B cell (primary cell): ENCODE measurements around the gene NXPE4. TPM values are rescaled to one million over a fixed set of nuclear protein-coding genes. Genes with fewer than 3 reads are reported as not detected.

Experiments used
- ATAC-seq: fragments of 200-7000 bp; cut with Tn5 transposase; one replicate; pipeline ENCODE4 v1.10.0; 2021; ENCODE audit warnings: low read depth, mild to moderate bottlenecking, moderate number of reproducible peaks, moderate library complexity
- CTCF ChIA-PET: fragments of 350-600 bp; sonication (Branson Sonifier 250); formaldehyde crosslinking; loops from one replicate; lab custom pipeline; 2021; ENCODE audit warnings: antibody characterized with exemption, inconsistent platforms; lab: Charles Lee
- POLR2A ChIA-PET: fragments of 350-600 bp; sonication (Branson Sonifier 250); formaldehyde crosslinking; loops from one replicate; lab custom pipeline; 2021; ENCODE audit warnings: antibody characterized with exemption; lab: Charles Lee
- DNase-seq: peaks from one replicate; pipeline ENCODE4 v3.0.0; 2013
- H2AFZ ChIP-seq: 2 replicates; pipeline ENCODE4 v1.6.1; 2012; ENCODE audit warnings: mild to moderate bottlenecking, low read depth, low read length; ENCODE audit not compliant: insufficient read depth, poor library complexity, severe bottlenecking
- H3K27ac ChIP-seq, 2 donors: 1 replicate in 1 of 2; 2 replicates in 1 of 2; pipeline ENCODE4 v1.5.1; 2012 to 2013; ENCODE audit warnings: low read length in 2 of 2, mild to moderate bottlenecking in 2 of 2, moderate library complexity in 1 of 2
- H3K27me3 ChIP-seq, 4 experiments: fragments of 200-600 bp in 1 of 4; sonication (generic) in 1 of 4; replicated peaks in 1 of 4; 1 replicate in 2 of 4; 2 replicates in 2 of 4; pipeline versions ENCODE4 v1.6.1 to v1.7.0; 2013 to 2016; ENCODE audit warnings: low read length in 3 of 4, mild to moderate bottlenecking in 2 of 4, mixed read lengths in 1 of 4, moderate library complexity in 1 of 4; ENCODE audit not compliant: insufficient read depth in 4 of 4, control insufficient read depth in 3 of 4; ENCODE audit errors: control extremely low read depth in 1 of 4
- H3K36me3 ChIP-seq, 2 experiments: replicated peaks in 1 of 2; 1 replicate in 1 of 2; 2 replicates in 1 of 2; pipeline versions ENCODE4 v1.6.1 to v1.7.1; 2013; ENCODE audit warnings: low read length in 1 of 2; ENCODE audit not compliant: insufficient read depth in 2 of 2, control insufficient read depth in 1 of 2; ENCODE audit errors: control extremely low read depth in 1 of 2, extremely low read depth in 1 of 2
- H3K4me1 ChIP-seq, 2 donors: fragments of 200-600 bp in 1 of 2; sonication (generic) in 1 of 2; 1 replicate in 1 of 2; 2 replicates in 1 of 2; pipeline versions ENCODE4 v1.5.1 to v1.6.1; 2013 to 2017; ENCODE audit warnings: low read length in 2 of 2; ENCODE audit not compliant: control insufficient read depth in 2 of 2, insufficient read depth in 2 of 2
- H3K4me2 ChIP-seq: replicated peaks from 2 replicates; pipeline ENCODE3; 2012; ENCODE audit warnings: mild to moderate bottlenecking, low read depth, low read length; ENCODE audit not compliant: poor library complexity, severe bottlenecking
- H3K4me3 ChIP-seq, 5 experiments: fragments of 200-600 bp in 1 of 5; sonication (generic) in 1 of 5; 1 replicate in 3 of 5; 2 replicates in 2 of 5; pipeline versions ENCODE4 v1.5.1 to v1.7.0; 2011 to 2016; ENCODE audit warnings: low read length in 4 of 5, mild to moderate bottlenecking in 4 of 5, low read depth in 2 of 5, control low read depth in 1 of 5, moderate library complexity in 1 of 5; ENCODE audit not compliant: insufficient read depth in 1 of 5; ENCODE audit errors: control extremely low read depth in 1 of 5, extremely low read depth in 1 of 5
- H3K79me2 ChIP-seq: fragments of 200-600 bp; sonication (generic); one replicate; pipeline ENCODE4 v1.6.0; 2016; ENCODE audit warnings: low read length; ENCODE audit not compliant: control insufficient read depth, insufficient read depth
- H3K9ac ChIP-seq: fragments of 200-600 bp; sonication (generic); 2 replicates; pipeline ENCODE4 v1.6.1; 2017; ENCODE audit warnings: mild to moderate bottlenecking, low read length, moderate library complexity
- H3K9me3 ChIP-seq, 3 donors: one replicate each; pipeline versions ENCODE4 v1.6.1 to v1.7.1; 2013; ENCODE audit warnings: low read length in 2 of 3; ENCODE audit not compliant: control insufficient read depth in 2 of 3, insufficient read depth in 1 of 3; ENCODE audit errors: control extremely low read depth in 1 of 3
- H4K20me1 ChIP-seq: 2 replicates; pipeline ENCODE4 v1.6.0; 2012; ENCODE audit warnings: mild to moderate bottlenecking, low read length; ENCODE audit not compliant: insufficient read depth, control insufficient read depth, poor library complexity, severe bottlenecking
- H3K27ac Mint-ChIP-seq: one replicate; pipeline ENCODE4 v1.8.0; 2021; ENCODE audit warnings: mixed read lengths
- H3K27me3 Mint-ChIP-seq: one replicate; pipeline ENCODE4 v1.8.0; 2021; ENCODE audit warnings: mixed read lengths
- H3K4me1 Mint-ChIP-seq: one replicate; pipeline ENCODE4 v1.8.0; 2021; ENCODE audit warnings: mixed read lengths
- H3K4me3 Mint-ChIP-seq: one replicate; pipeline ENCODE4 v1.8.0; 2021; ENCODE audit warnings: mixed read lengths
- H3K9me3 Mint-ChIP-seq: one replicate; pipeline ENCODE4 v1.8.0; 2022; ENCODE audit warnings: mixed read lengths; ENCODE audit not compliant: insufficient read depth
- EZH2 ChIP-seq: IDR thresholded peaks from 2 replicates; pipeline ENCODE4 v1.6.1; 2012; ENCODE audit warnings: borderline replicate concordance, low read depth, mild to moderate bottlenecking, moderate library complexity, low read length; ENCODE audit not compliant: insufficient read depth, poor library complexity, severe bottlenecking
- WGBS: methylation state at CpG from one replicate; pipeline ENCODE4 v1.1.5; 2013; ENCODE audit warnings: missing lambda C conversion rate; ENCODE audit not compliant: insufficient coverage; 5-methylcytosine and 5-hydroxymethylcytosine counted together
- intact Hi-C: fragments of 100-400 bp; cut with micrococcal nuclease; formaldehyde crosslinking; loops from one replicate; pipeline ENCODE4 v1.10.0; 2022
- polyA plus RNA-seq: library from polyadenylated mRNA; depleted of rRNA; stranded (reverse); fragments of >200 nt; gene quantifications from 2 replicates; pipeline ENCODE4 v1.2.3, GENCODE V29; 2012
- small RNA-seq: library from RNA; depleted of rRNA; stranded (forward); fragments of <200 nt; gene quantifications from one replicate; pipeline ENCODE3, GENCODE V24; 2012; ENCODE audit warnings: low replicate concordance, low read depth; ENCODE audit not compliant: insufficient read length
- total RNA-seq, 2 donors: library from RNA; stranded (reverse); fragments of 120-200 nt in 1 of 2; gene quantifications; 1 replicate in 1 of 2; 2 replicates in 1 of 2; pipeline versions ENCODE4 v1.2.3 to v1.2.4, GENCODE V29; 2013 to 2022
- TF ChIP-seq, protein P1 (sequence below): fragments of 200-600 bp; IDR thresholded peaks from one replicate; pipeline ENCODE4 v1.8.0; 2022; ENCODE audit warnings: antibody characterized with exemption, mild to moderate bottlenecking

NXPE4 gene
- total and polyA plus RNA-seq, 2 donors (not counting 1 experiment from before 2014, with no cell fraction given): not detected

DNA sequence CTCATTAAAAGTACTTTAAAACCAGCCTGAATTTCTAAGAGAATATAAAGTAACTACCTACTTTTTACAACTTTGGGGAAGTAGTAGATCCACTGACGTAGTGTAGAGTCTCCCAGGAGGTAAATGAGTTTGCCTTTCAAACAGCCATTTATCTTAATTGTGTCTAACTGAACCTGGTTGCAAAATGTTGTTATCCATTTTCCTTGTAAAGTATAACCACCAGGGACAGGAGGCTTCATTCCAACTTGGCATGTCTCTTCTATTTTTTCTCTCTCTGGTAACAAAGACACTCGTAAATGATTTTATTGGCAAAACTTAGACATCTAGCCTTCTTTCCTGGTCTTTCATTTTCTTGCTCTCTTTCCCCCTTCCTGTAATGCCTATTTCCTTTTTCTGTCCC is 72.8 kb downstream of the NXPE4 start:
- H3K36me3 ChIP-seq: no peaks in the 10 kb centered on the region
- H4K20me1 ChIP-seq: no peaks in the 10 kb centered on the region
- Mint-ChIP-seq H3K27me3 (peaks cover 5% of the 10 kb centered on the region), H3K9me3 (peaks cover 12% of the 10 kb centered on the region), H3K4me3 (no peak overlapping the region), H3K27ac (no peak overlapping the region), H3K4me1 (no peaks in the 10 kb centered on the region)
- 88% methylated on average over 1 of the region's 2 CpGs for WGBS
- TF ChIP-seq, protein P1, sequence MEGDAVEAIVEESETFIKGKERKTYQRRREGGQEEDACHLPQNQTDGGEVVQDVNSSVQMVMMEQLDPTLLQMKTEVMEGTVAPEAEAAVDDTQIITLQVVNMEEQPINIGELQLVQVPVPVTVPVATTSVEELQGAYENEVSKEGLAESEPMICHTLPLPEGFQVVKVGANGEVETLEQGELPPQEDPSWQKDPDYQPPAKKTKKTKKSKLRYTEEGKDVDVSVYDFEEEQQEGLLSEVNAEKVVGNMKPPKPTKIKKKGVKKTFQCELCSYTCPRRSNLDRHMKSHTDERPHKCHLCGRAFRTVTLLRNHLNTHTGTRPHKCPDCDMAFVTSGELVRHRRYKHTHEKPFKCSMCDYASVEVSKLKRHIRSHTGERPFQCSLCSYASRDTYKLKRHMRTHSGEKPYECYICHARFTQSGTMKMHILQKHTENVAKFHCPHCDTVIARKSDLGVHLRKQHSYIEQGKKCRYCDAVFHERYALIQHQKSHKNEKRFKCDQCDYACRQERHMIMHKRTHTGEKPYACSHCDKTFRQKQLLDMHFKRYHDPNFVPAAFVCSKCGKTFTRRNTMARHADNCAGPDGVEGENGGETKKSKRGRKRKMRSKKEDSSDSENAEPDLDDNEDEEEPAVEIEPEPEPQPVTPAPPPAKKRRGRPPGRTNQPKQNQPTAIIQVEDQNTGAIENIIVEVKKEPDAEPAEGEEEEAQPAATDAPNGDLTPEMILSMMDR: no peak
- no peak for TF ChIP-seq EZH2
- CTCF ChIA-PET: no interaction called here
- intact Hi-C loops: no loop called here
- no peaks in the 10 kb centered on the region for H3K27me3 ChIP-seq
- no peak overlapping the region for H3K27ac ChIP-seq
- POLR2A ChIA-PET: no interaction called here
- DNase-seq: no peak
- H3K9ac ChIP-seq: no peak overlapping the region
- H3K4me2 ChIP-seq: no peak overlapping the region
- no peak overlapping the region for H2AFZ ChIP-seq
- no peaks in the 10 kb centered on the region for H3K4me1 ChIP-seq
- no peaks in the 10 kb centered on the region for H3K79me2 ChIP-seq
- no peak for ATAC-seq
- H3K9me3 ChIP-seq: peaks cover 4 to 9% (median 4%) of the 10 kb centered on the region in 3 donors
- no peak overlapping the region for H3K4me3 ChIP-seq

Small RNA genes lying within 50 kb of the gene (small RNA-seq; reads per million reads assigned to genes)
- gene RF01210: not detected

Other genes starting within 250 kb of the NXPE4 start
- 14.8 and 14.9 TPM in 2 replicates for gene C11orf71, start 195.3 kb downstream of the NXPE4 start, total RNA-seq
- gene C11orf71, start 195.3 kb downstream of the NXPE4 start, polyA plus RNA-seq: 11.9 and 12.1 TPM in 2 replicates
- gene RBM7, start 195.1 kb downstream of the NXPE4 start, total RNA-seq: 34.8 and 36.1 TPM in 2 replicates
- gene RBM7, start 195.1 kb downstream of the NXPE4 start, polyA plus RNA-seq: 26.3 and 35.3 TPM in 2 replicates
- 27.7 and 34.3 TPM in 2 replicates for gene REXO2, start 156.3 kb downstream of the NXPE4 start, total RNA-seq
- 37.2 and 67.8 TPM in 2 replicates for gene REXO2, start 156.3 kb downstream of the NXPE4 start, polyA plus RNA-seq
- gene NXPE1, start 35.9 kb downstream of the NXPE4 start, total RNA-seq: not detected in 2 replicates
- not detected in 2 replicates for gene NXPE1, start 35.9 kb downstream of the NXPE4 start, polyA plus RNA-seq
- not detected in 2 replicates for gene NXPE2, start 82.7 kb upstream of the NXPE4 start, total RNA-seq
- gene NXPE2, start 82.7 kb upstream of the NXPE4 start, polyA plus RNA-seq: not detected in 2 replicates